K562 (cell line): Measurements from ENCODE around the gene YLPM1.

Experiments used
- CBX3 ChIP-seq, 2 experiments: IDR thresholded peaks; 1 replicate in 1 of 2; 2 replicates in 1 of 2; pipeline ENCODE4 v1.6.1; 2012; ENCODE audit warnings: inconsistent platforms in 2 of 2, low read length in 2 of 2, borderline replicate concordance in 1 of 2, control low read depth in 1 of 2
- EP300 ChIP-seq: IDR thresholded peaks from 2 replicates; pipeline ENCODE4 v1.6.1; 2012; ENCODE audit warnings: low read length, improper control_type of control experiment
- ESRRB ChIP-seq: fragments of 250-450 bp; sonication (Bioruptor Pico); IDR thresholded peaks from 2 replicates; pipeline ENCODE4 v1.5.0; 2020; ENCODE audit warnings: mild to moderate bottlenecking, moderate library complexity, borderline replicate concordance
- HDGF ChIP-seq: fragments of 450-650 bp; IDR thresholded peaks from 2 replicates; pipeline ENCODE4 v1.6.1; 2016
- KDM5B ChIP-seq: fragments of 200-600 bp; sonication (generic); IDR thresholded peaks from 2 replicates; pipeline ENCODE4 v1.6.1; 2012; ENCODE audit warnings: low read depth, mild to moderate bottlenecking, moderate library complexity, low read length, control low read depth, inconsistent platforms; ENCODE audit not compliant: insufficient replicate concordance
- POLR2AphosphoS2 ChIP-seq: IDR thresholded peaks from 2 replicates; pipeline ENCODE4 v1.6.1; 2012; ENCODE audit warnings: low read length, improper control_type of control experiment
- RB1 ChIP-seq: fragments of 450-650 bp; IDR thresholded peaks from 2 replicates; pipeline ENCODE4 v1.6.1; 2017; ENCODE audit warnings: low read depth, mild to moderate bottlenecking
- SIN3B ChIP-seq: fragments of 450-650 bp; IDR thresholded peaks from 2 replicates; pipeline ENCODE4 v1.6.1; 2017; ENCODE audit warnings: low read depth, mild to moderate bottlenecking, moderate library complexity
- STAT6 ChIP-seq: sonication (generic); formaldehyde crosslinking; IDR thresholded peaks from 2 replicates; pipeline ENCODE4 v1.8.1; 2023; ENCODE audit warnings: mild to moderate bottlenecking, missing genetic modification reagents

- no peak for TF ChIP-seq ESRRB (CRISPR knock-in tag)
- no peak for TF ChIP-seq HDGF
- no peak for TF ChIP-seq RB1
- TF ChIP-seq POLR2AphosphoS2: no peak
- no peak for TF ChIP-seq CBX3 (IDR thresholded peaks at IDR 0.05; ENCODE audit: borderline replicate concordance in 1 of 2, low read length in 2 of 2)
- TF ChIP-seq SIN3B: no peak
- no peak for TF ChIP-seq STAT6
- no peak for TF ChIP-seq EP300
- no peak for TF ChIP-seq KDM5B
These were observed 44.9 kb downstream of the YLPM1 start for GRCh38 chr14:74807853-74808545.
